ENCODE measurements around the gene TFF2.

Gene TFF2, protein sequence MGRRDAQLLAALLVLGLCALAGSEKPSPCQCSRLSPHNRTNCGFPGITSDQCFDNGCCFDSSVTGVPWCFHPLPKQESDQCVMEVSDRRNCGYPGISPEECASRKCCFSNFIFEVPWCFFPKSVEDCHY

DNA sequence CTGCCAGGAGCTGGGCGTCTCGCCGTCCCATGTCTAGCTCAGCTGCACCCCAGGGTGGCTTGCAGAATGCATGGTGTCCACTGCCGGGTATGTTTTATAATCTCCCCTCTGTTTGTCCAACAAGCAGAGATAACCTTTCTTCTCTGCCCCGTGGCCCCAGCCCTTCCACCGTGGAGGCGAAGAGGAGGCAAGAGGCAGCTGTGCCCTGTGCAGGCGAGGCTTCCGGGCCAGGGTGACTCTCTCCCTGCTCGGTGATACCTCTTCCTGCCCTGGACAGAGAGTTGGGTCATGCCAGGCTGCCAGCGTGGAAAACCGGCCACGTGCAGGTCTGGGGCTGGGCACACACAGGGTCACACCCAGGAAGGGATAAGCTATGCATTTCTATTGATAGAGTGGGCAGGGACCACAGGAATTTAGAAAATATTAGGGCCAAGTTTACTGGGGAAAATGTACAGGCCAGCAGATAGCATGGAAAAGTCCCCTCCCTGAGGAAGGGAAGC, at the start of gene TFF2:
Gene TFF2, minus strand, starts transcription at position 68 of the 500 bp plus-strand sequence. Its CDS starts 37 bp downstream, at position 31.
- no peak for DNase-seq (ENCODE audit: low read depth)

GRCh38 chr21:42400525-42400924, 49.7 kb upstream of the TFF2 start:
- DNase-seq (ENCODE audit: low read depth) = no peak

GRCh38 chr21:42398436-42399028, 47.7 kb upstream of the TFF2 start:
- DNase-seq (ENCODE audit: low read depth) = no peak

DNA sequence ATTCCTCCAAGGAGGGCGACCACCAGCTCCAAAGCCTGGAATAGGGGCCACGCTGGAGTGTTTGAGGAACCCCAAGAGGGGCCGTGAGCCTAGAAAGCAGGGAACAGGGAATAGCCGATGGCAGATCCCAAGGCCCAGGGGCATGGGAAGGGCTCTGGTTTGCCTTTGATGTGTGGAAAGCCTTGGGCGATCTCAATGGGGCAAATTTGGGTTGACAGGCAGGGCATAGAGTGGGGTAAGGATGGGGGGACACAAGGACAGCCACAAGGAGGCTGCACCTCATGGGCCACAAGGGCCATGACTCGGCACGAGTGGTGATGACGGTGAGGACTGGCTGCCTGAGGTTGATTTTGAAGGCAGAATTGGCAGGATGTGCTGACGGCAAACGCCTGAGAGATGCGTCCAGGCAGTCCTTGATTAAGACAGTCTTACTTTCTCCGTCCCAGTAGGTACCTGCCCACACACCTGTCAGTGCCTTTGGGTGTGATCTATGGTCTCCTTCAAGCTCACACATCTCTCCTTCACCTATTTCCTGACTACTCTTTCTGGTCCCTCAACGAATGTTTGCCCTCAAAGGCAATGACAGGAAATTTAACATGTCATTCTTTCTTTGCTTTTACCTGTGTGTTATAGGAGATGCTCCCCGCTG, 47.1 kb upstream of the TFF2 start:
- DNase-seq (ENCODE audit: low read depth) = no peak

- no peak for DNase-seq (ENCODE audit: low read depth)
Measured at GRCh38 chr21:42396799-42397745, 46.3 kb upstream of the TFF2 start.

DNA sequence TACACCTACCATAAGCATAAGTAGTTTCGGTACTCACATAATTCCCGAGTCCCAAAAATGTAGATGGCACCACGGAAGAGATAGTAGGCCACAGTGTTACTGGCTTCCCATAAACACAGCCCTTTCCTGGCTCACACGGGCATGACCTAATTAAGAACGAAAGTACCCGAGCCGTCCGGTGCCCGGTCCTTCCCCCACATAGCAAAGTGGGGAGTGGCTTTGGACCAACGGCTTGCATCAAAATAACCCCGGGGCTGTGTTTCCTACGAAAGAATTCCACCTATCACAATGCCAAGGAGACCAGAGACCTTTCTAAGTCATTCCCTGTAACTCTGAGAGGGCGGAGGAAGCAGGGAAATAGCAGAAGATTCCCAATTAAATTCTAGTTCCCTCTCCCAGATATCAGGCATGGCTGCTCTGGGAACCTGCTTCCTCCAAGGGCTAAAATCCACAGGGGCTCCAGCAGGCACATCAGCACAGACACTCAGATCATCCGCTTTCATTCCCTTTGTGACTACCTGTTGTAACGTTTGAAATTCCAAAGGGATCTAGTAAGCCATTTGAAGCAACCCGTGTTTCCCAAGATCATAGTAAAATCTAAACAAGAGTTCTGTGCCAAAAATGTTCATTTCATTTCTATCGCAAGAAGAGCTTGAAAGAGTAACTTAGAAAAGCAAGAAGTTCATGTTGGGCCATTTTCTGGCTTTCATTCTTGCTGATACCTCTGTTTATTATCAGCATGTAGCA, 45.3 kb upstream of the TFF2 start, which contains the start of gene TMPRSS3:
Gene TMPRSS3, minus strand, starts transcription at position 148 of the 747 bp plus-strand sequence. CDS start 635 bp downstream, outside the sequence.
- no peak for DNase-seq (ENCODE audit: low read depth)

- no peak for DNase-seq (ENCODE audit: low read depth)
Measured at GRCh38 chr21:42395302-42395701, 44.5 kb upstream of the TFF2 start.

DNA sequence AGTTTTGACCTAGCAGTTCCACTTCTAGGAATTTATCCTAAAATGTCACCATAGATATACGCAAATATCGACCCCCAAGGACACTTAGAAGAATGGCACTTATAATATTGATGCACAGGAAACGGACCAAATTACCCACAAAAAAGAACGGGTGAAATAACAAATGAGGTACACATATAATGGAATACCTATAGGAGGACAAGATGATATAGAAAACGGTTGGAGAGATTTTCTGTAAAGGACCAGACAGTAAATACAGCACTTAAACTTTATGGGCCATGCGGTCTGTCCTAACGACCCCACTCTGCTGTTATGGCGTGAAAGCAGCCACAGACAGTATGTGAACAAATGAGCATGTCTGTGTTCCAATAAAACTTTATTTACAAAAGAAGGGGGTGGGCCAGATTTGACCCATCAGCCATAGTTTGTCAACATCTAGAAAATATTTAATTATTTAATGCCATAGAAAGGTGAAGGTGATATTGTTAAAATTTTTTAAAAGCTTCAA, 42.7 kb upstream of the TFF2 start:
- DNase-seq (ENCODE audit: low read depth) = no peak

DNA sequence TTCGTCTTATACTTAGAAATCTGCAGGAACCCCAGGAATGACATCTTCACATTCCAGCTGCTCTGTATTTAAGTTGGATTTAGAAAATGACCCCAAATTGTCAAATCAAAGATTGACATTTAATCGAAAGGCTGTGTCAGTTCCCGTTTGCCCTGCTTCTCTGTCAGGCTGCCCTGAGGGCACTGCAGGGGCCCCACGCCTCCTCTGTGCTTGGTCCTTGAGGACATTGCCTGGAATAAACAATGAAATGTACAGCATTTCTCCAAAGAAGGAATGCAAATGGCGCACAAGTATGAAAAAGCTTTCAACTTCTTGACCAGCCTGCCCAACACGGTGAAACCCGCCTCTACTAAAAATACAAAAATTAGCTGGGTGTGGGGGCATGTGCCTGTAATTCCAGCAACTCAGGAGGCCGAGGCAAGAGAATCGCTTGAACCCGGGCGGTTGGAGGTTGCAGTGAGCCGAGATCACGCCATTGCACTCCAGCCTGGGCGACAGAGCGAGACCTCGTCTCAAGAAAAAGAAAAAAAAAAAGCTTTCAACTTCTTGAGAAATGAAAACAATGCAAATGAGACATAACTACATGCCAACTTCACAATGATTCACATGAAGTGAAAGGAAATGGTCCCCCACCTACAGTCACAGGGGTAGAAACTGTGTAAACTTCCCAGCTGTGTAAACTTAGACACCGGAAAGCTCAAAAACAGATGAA, 42.1 kb upstream of the TFF2 start:
- DNase-seq (ENCODE audit: low read depth) = no peak

DNA sequence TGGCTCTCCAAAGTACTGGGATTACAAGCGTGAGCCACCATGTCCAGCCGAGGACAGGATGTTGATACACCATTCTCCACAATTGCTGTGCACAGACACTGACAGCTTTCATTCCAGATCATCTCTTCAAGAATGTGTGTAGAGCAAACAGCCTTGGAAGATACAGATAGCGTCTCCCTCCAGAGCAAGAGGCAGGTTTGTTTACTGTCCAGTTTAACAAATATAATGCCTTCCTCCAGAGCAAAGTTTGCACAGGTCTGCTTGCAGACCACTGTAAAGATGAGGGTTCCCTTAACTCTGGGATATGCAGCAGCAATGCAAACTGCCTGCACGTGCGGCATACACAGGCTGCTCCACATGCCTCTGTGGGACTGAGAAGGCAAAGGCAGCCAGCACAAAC, 40.5 kb upstream of the TFF2 start:
- no peak for DNase-seq (ENCODE audit: low read depth)

- DNase-seq (ENCODE audit: low read depth) = no peak
Measured at GRCh38 chr21:42390696-42391095, 39.9 kb upstream of the TFF2 start.

- no peak for DNase-seq (ENCODE audit: low read depth)
Measured at GRCh38 chr21:42390193-42390592, 39.4 kb upstream of the TFF2 start.

- DNase-seq (ENCODE audit: low read depth) = no peak
Measured at GRCh38 chr21:42389449-42389835, 38.6 kb upstream of the TFF2 start.

DNA sequence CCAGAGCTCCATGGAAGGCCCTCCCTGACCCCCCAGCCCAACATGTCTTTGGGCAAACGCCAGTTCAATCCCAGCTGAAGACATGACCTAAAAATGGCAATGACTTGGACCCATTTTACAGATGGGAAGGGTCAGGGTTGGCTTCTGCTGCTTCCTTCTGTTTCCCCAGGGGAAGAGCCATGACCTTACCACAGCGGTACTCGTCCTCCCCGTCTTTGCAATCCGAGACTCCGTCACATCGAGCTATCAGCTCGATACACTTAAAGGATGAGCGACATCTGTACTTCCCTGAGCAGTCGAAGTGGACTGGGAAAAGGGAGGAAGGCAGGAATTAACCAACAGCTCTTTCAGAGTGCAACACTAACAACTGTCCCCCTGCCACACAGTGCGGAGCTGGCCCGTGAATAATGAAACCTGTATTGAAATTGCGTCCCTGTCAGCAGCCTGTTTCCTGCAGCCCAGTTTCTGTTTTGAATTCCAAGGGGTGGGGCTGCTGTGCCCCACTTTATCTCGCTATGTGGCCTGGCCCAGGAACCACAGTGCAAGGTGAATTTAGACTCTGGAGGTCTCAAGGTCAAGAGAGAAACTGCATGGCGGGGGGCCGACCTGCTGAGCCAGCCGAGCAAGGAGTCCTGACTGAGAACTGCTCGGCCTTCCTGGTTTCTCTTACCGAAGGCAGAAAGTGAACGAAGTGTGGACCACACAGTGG, 38.1 kb upstream of the TFF2 start:
- DNase-seq (ENCODE audit: low read depth) = no peak

DNA sequence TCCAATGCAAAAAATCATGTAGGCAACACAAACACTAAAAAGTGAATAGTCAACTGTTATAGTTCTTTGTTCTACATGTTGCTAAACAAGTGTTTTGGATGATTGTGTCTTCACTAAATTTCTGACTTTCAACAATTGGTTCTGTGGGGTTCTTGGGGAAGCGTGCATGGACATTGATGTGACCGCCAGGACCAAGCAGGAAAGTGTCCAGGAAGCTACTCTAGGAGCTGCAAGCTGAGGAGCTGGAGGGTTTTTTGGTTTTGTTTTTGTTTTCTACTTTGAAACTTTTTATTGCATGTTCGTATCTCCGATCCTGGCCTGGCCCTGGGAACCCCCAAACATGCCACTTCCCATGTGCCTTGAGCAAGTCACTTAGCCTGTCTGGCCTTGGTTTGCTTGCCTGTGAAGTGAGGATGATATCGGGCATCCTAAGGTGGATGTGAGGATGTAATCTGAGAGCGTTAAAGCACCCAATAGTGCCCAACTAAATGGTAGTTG, 37.1 kb upstream of the TFF2 start:
- DNase-seq (ENCODE audit: low read depth) = no peak

GRCh38 chr21:42387164-42387563, 36.4 kb upstream of the TFF2 start:
- no peak for DNase-seq (ENCODE audit: low read depth)

DNA sequence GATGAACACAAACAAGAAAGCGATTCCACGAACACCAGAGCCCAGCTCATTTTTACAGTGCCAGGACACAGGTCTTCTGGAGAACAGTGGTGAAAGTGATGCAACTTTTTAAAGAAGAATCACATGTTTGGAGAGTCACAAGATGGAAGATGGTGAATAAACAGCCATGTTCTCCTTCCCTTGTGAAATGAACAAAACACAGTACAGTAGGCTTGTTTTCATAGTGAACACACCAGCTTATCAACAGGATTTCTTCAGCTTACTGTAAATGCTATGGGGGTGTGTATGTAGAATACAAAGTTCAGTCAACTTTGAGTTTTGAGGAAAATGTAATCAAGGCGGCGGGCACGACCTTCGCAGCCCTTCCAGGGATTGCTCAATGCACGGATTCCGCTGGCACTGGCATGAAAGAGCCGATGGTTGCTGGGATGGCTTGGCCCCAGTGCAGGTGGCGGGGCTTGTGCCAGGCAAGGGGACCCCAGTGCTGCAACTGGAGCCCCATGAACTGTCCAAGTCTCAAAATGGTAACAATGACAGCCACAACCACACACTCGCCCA, 35.3 kb upstream of the TFF2 start:
- DNase-seq (ENCODE audit: low read depth) = no peak

GRCh38 chr21:42385619-42386018, 34.8 kb upstream of the TFF2 start:
- DNase-seq (ENCODE audit: low read depth) = no peak

- DNase-seq (ENCODE audit: low read depth) = no peak
Measured at GRCh38 chr21:42384989-42385388, 34.2 kb upstream of the TFF2 start.

Data from activated T-cell treated with anti-CD3 and anti-CD28 coated beads for 1 hour (primary cell).